K562 (cell line): Measurements from ENCODE around the gene FDPS. TPM values are rescaled to one million over a fixed set of nuclear protein-coding genes. Genes with fewer than 3 reads are reported as not detected.

ENCODE experiments used
- AFF1 ChIP-seq, 2 experiments: fragments of 450-650 bp; IDR thresholded peaks; 2 replicates each; pipeline ENCODE4 v1.6.1; 2018; ENCODE audit warnings: mild to moderate bottlenecking in 2 of 2, low read depth in 1 of 2; ENCODE audit not compliant: partially characterized antibody in 2 of 2
- EP300 ChIP-seq: IDR thresholded peaks from 2 replicates; pipeline ENCODE4 v1.6.1; 2012; ENCODE audit warnings: low read length, improper control_type of control experiment
- ETV5 ChIP-seq: sonication (generic); formaldehyde crosslinking; IDR thresholded peaks from 2 replicates; pipeline ENCODE4 v1.4.0; 2020; ENCODE audit warnings: low read depth, mild to moderate bottlenecking, missing genetic modification reagents
- FOSL1 ChIP-seq: fragments of 200-800 bp; sonication (Bioruptor generic); conservative IDR thresholded peaks from 2 replicates; pipeline ENCODE4 v1.6.1; 2016; ENCODE audit warnings: missing genetic modification characterization, missing compliant biosample characterization
- MNT ChIP-seq, 2 experiments: fragments of 450-650 bp; conservative IDR thresholded peaks; 2 replicates each; pipeline ENCODE4 v1.6.1; 2017; ENCODE audit warnings: mild to moderate bottlenecking in 2 of 2, moderate library complexity in 2 of 2
- NFRKB ChIP-seq: fragments of 450-650 bp; IDR thresholded peaks from 2 replicates; pipeline ENCODE4 v1.6.1; 2016; ENCODE audit warnings: low read depth
- NFXL1 ChIP-seq: fragments of 450-650 bp; formaldehyde crosslinking; IDR thresholded peaks from 2 replicates; pipeline ENCODE4 v1.4.0; 2021; ENCODE audit warnings: mild to moderate bottlenecking
- NKRF ChIP-seq: fragments of 450-650 bp; IDR thresholded peaks from 2 replicates; pipeline ENCODE4 v1.6.1; 2016; ENCODE audit warnings: borderline replicate concordance
- RBBP5 ChIP-seq: fragments of 200-600 bp; sonication (generic); IDR thresholded peaks from 2 replicates; pipeline ENCODE4 v1.6.1; 2012; ENCODE audit warnings: borderline replicate concordance, mild to moderate bottlenecking, low read length, control low read depth, inconsistent platforms; ENCODE audit not compliant: insufficient read depth, poor library complexity, severe bottlenecking
- SAFB2 ChIP-seq: fragments of 200-400 bp; formaldehyde crosslinking; IDR thresholded peaks from 2 replicates; pipeline ENCODE4 v1.6.1; 2018; ENCODE audit warnings: borderline replicate concordance, low read length, low read depth, moderate library complexity; ENCODE audit not compliant: severe bottlenecking
- SOX6 ChIP-seq: fragments of 450-650 bp; IDR thresholded peaks from 2 replicates; pipeline ENCODE4 v1.6.1; 2014; ENCODE audit warnings: mild to moderate bottlenecking
- YY1 ChIP-seq, 3 experiments: IDR thresholded peaks; 2 replicates each; pipeline ENCODE4 v1.6.1; 2011; ENCODE audit warnings: low read length in 2 of 3, mild to moderate bottlenecking in 2 of 3, moderate library complexity in 2 of 3, borderline replicate concordance in 1 of 3, control low read depth in 1 of 3, low read depth in 1 of 3; ENCODE audit not compliant: insufficient read depth in 3 of 3, insufficient replicate concordance in 2 of 3, control insufficient read depth in 1 of 3, insufficient read length in 1 of 3; ENCODE audit errors: extremely low read depth in 1 of 3
- ZFP36 ChIP-seq: fragments of 150-350 bp; IDR thresholded peaks from 2 replicates; pipeline ENCODE4 v1.6.1; 2018; ENCODE audit warnings: low read length, low read depth; ENCODE audit not compliant: partially characterized antibody
- ZFPM2 ChIP-seq: fragments of 250-450 bp; sonication (Bioruptor Pico); IDR thresholded peaks from 2 replicates; pipeline ENCODE4 v1.5.1; 2022; ENCODE audit warnings: mild to moderate bottlenecking
- ZNF830 ChIP-seq: fragments of 250-450 bp; sonication (Bioruptor Pico); IDR thresholded peaks from 2 replicates; pipeline ENCODE4 v1.5.0; 2021; ENCODE audit warnings: mild to moderate bottlenecking
- polyA plus RNA-seq, 8 experiments: library from polyadenylated mRNA; depleted of rRNA in 4 of 8; stranded (reverse) in 5 of 8; unstranded in 3 of 8; fragments of >200 nt; fragmentation: Nextera tagmentation in 2 of 8; fragmentation: Illumina TruSeq in 1 of 8; extraction: Ambion mirVana in 2 of 8; extraction: Trizol in 1 of 8; gene quantifications; 2 replicates each; pipeline versions ENCODE4 v1.2.1 to v1.2.3, GENCODE V29; 2011 to 2014; ENCODE audit warnings: inconsistent platforms in 1 of 8, missing spikeins in 1 of 8
- total RNA-seq, 7 experiments: library from RNA; depleted of rRNA in 6 of 7; stranded (reverse); fragments of >200 nt in 6 of 7; fragmentation: Illumina TruSeq in 2 of 7; extraction: Trizol in 2 of 7; gene quantifications; 2 replicates each; pipeline versions ENCODE4 v1.2.1 to v1.2.3, GENCODE V29; 2011 to 2021; ENCODE audit warnings: low replicate concordance in 1 of 7
- TF ChIP-seq, protein P1 (sequence below): conservative IDR thresholded peaks from 2 replicates; pipeline ENCODE4 v1.6.1; 2011; ENCODE audit warnings: low read depth, mild to moderate bottlenecking, low read length; ENCODE audit not compliant: control insufficient read depth

FDPS gene
- total and polyA plus RNA-seq, 9 of the 15 experiments (the other 6 are each of a cell fraction or from before 2014, with no cell fraction given) = 247 to 884 (median 360) TPM

- TF ChIP-seq SAFB2 (no peak), ETV5 (CRISPR knock-in tag) (peak; percentile 76; the same call in 1 of the 2 replicates), RBBP5 (peak; percentile 80), FOSL1 (tag) (0 out of 2 replicates have a peak, but pooled peaks have one; percentile 19), ZFP36 (no peak), AFF1 (IDR thresholded peaks at IDR 0.05; ENCODE audit: low read depth in 1 of 2, partially characterized antibody in 2 of 2) (peak in 1 of 2 experiments; percentile 25), NFRKB (peak; percentile 64), YY1 (IDR thresholded peaks at IDR 0.05; ENCODE audit: borderline replicate concordance in 1 of 3, control insufficient read depth in 1 of 3, extremely low read depth in 1 of 3, insufficient read depth in 3 of 3, insufficient read length in 1 of 3, insufficient replicate concordance in 2 of 3, low read depth in 1 of 3, low read length in 2 of 3) (peak in 1 of 3 experiments; percentile 30), ZNF830 (no peak), MNT (conservative IDR thresholded peaks at IDR 0.05) (peak; percentile 99), NFXL1 (CRISPR knock-in tag) (no peak), NKRF (peak; percentile 84; the same call in 1 of the 2 replicates), SOX6 (peak; percentile 33; the same call in 1 of the 2 replicates), ZFPM2 (CRISPR knock-in tag) (no peak), EP300 (no peak)
- TF ChIP-seq, protein P1, sequence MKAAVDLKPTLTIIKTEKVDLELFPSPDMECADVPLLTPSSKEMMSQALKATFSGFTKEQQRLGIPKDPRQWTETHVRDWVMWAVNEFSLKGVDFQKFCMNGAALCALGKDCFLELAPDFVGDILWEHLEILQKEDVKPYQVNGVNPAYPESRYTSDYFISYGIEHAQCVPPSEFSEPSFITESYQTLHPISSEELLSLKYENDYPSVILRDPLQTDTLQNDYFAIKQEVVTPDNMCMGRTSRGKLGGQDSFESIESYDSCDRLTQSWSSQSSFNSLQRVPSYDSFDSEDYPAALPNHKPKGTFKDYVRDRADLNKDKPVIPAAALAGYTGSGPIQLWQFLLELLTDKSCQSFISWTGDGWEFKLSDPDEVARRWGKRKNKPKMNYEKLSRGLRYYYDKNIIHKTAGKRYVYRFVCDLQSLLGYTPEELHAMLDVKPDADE = peak; percentile 69
Observed at GRCh38 chr1:155273343-155274245, 35.1 kb upstream of the FDPS start, which contains the start of gene CLK2 (continued).
